DOHH2 (cell line): Measurements from ENCODE around the gene DLK1.

Source experiments
- H3F3A ChIP-seq: fragments of 200-600 bp; sonication (generic), shearing (Covaris generic); 2 replicates; pipeline ENCODE4 v1.6.0; 2016; ENCODE audit warnings: antibody characterized with exemption, mild to moderate bottlenecking; ENCODE audit not compliant: control insufficient read depth, insufficient read depth
- H3K27ac ChIP-seq: fragments of 200-600 bp; sonication (generic); 2 replicates; pipeline ENCODE4 v1.5.1; 2014; ENCODE audit warnings: low read depth, mild to moderate bottlenecking, low read length, moderate library complexity
- H3K27me3 ChIP-seq: fragments of 200-600 bp; sonication (generic); 2 replicates; pipeline ENCODE4 v1.6.1; 2014; ENCODE audit warnings: mild to moderate bottlenecking, low read length, mixed read lengths; ENCODE audit not compliant: control insufficient read depth
- H3K36me3 ChIP-seq: fragments of 200-600 bp; sonication (generic); 2 replicates; pipeline ENCODE4 v1.6.1; 2014; ENCODE audit warnings: mild to moderate bottlenecking, low read length, moderate library complexity, mixed read lengths; ENCODE audit not compliant: control insufficient read depth
- H3K4me1 ChIP-seq: fragments of 200-600 bp; sonication (generic); 2 replicates; pipeline ENCODE4 v1.6.1; 2014; ENCODE audit warnings: mild to moderate bottlenecking, low read length, mixed read lengths; ENCODE audit not compliant: control insufficient read depth
- H3K4me2 ChIP-seq: fragments of 200-600 bp; sonication (generic); 2 replicates; pipeline ENCODE4 v1.6.0; 2014; ENCODE audit warnings: mild to moderate bottlenecking, low read length, moderate library complexity
- H3K4me3 ChIP-seq: fragments of 200-600 bp; sonication (generic); 2 replicates; pipeline ENCODE4 v1.5.1; 2014; ENCODE audit warnings: mild to moderate bottlenecking, low read length, mixed read lengths
- H3K79me2 ChIP-seq: fragments of 200-600 bp; sonication (generic); 2 replicates; pipeline ENCODE4 v1.6.1; 2014; ENCODE audit warnings: mild to moderate bottlenecking, low read length, mixed read lengths; ENCODE audit not compliant: control insufficient read depth
- H3K9me2 ChIP-seq: fragments of 200-600 bp; sonication (generic); replicated peaks from 2 replicates; pipeline ENCODE4 v1.6.1; 2014; ENCODE audit warnings: mild to moderate bottlenecking, low read length, mixed read lengths; ENCODE audit not compliant: control insufficient read depth
- H3K9me3 ChIP-seq: fragments of 200-600 bp; sonication (generic); 2 replicates; pipeline ENCODE4 v1.6.1; 2014; ENCODE audit warnings: antibody characterized with exemption, low read length, mixed read lengths; ENCODE audit not compliant: control insufficient read depth, insufficient read depth
- H4K20me1 ChIP-seq: fragments of 200-600 bp; sonication (generic); 2 replicates; pipeline ENCODE4 v1.6.0; 2014; ENCODE audit warnings: low read depth, mild to moderate bottlenecking, antibody characterized with exemption, low read length, moderate library complexity; ENCODE audit not compliant: control insufficient read depth, insufficient read depth
- EZH2phosphoT487 ChIP-seq: fragments of 200-600 bp; sonication (generic); IDR thresholded peaks from 2 replicates; pipeline ENCODE4 v1.6.1; 2017; ENCODE audit warnings: borderline replicate concordance, mild to moderate bottlenecking, antibody characterized with exemption, low read length, moderate library complexity, mixed read lengths
- TF ChIP-seq, protein P1 (sequence below): fragments of 200-600 bp; sonication (generic); IDR thresholded peaks from one replicate; pipeline ENCODE4 v1.5.1; 2014; ENCODE audit warnings: antibody characterized with exemption, mild to moderate bottlenecking, low read depth, low read length; ENCODE audit not compliant: poor library complexity, severe bottlenecking

Gene DLK1

DNA sequence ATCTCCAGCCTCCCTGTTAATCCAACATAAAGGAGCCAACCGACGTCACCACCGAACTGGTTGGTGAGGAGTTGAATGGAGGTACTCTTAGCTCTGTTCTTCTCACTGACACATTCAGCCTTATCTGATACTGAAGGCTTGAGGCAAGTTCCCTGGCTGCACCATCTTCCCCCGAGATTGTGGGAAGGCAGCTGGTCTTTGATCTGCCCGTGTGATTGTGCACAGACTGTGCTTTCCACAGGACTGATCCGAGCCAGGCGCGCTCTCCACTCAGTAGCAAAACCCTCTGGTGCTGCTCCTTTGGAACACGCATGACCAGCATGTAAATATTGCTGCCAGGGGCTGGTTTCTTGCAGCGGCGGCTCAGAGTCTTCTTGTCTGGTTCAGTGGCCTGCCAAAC lies 30.1 kb upstream of the DLK1 start:
- no peaks in the 10 kb centered on the region for H3K9me2 ChIP-seq
- TF ChIP-seq EZH2phosphoT487, result no peak
- TF ChIP-seq, protein P1, sequence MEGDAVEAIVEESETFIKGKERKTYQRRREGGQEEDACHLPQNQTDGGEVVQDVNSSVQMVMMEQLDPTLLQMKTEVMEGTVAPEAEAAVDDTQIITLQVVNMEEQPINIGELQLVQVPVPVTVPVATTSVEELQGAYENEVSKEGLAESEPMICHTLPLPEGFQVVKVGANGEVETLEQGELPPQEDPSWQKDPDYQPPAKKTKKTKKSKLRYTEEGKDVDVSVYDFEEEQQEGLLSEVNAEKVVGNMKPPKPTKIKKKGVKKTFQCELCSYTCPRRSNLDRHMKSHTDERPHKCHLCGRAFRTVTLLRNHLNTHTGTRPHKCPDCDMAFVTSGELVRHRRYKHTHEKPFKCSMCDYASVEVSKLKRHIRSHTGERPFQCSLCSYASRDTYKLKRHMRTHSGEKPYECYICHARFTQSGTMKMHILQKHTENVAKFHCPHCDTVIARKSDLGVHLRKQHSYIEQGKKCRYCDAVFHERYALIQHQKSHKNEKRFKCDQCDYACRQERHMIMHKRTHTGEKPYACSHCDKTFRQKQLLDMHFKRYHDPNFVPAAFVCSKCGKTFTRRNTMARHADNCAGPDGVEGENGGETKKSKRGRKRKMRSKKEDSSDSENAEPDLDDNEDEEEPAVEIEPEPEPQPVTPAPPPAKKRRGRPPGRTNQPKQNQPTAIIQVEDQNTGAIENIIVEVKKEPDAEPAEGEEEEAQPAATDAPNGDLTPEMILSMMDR, result no peak
- no peaks in the 10 kb centered on the region for H3K4me1 ChIP-seq
- H3K36me3 ChIP-seq, result no peaks in the 10 kb centered on the region
- H3K79me2 ChIP-seq, result no peaks in the 10 kb centered on the region
- H4K20me1 ChIP-seq, result no peaks in the 10 kb centered on the region
- no peak overlapping the region for H3K4me3 ChIP-seq
- H3K4me2 ChIP-seq, result no peak overlapping the region
- no peaks in the 10 kb centered on the region for H3K27me3 ChIP-seq
- no peaks in the 10 kb centered on the region for H3F3A ChIP-seq
- no peak overlapping the region for H3K27ac ChIP-seq
- H3K9me3 ChIP-seq, result no peaks in the 10 kb centered on the region

DNA sequence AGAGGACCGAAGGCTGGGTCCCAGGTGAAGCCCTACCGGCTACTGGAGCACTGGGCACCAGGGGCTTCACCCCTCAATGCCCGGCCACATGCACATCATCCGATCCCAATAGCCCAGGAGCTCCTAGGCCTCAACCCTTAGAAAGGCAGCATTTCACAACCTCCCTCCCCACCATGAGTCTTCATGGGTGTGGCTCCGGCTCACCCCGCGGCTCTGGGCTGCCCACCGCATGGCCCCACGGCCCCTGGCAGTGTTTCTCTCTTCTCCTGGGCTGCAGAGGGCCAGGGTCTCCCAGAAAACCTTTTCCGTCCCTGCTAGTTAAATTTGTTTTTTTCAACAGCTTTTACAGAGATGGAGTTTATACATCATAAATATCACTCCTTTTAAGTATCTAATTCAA lies 28.6 kb upstream of the DLK1 start:
- H3K4me1 ChIP-seq, result no peaks in the 10 kb centered on the region
- no peaks in the 10 kb centered on the region for H3K9me2 ChIP-seq
- H3K4me2 ChIP-seq, result no peak overlapping the region
- H3K27me3 ChIP-seq, result no peaks in the 10 kb centered on the region
- no peaks in the 10 kb centered on the region for H4K20me1 ChIP-seq
- H3F3A ChIP-seq, result no peaks in the 10 kb centered on the region
- TF ChIP-seq, protein P1, result no peak
- TF ChIP-seq EZH2phosphoT487, result no peak
- H3K27ac ChIP-seq, result no peak overlapping the region
- H3K4me3 ChIP-seq, result no peak overlapping the region
- H3K9me3 ChIP-seq, result no peaks in the 10 kb centered on the region
- no peaks in the 10 kb centered on the region for H3K36me3 ChIP-seq
- no peaks in the 10 kb centered on the region for H3K79me2 ChIP-seq

DNA sequence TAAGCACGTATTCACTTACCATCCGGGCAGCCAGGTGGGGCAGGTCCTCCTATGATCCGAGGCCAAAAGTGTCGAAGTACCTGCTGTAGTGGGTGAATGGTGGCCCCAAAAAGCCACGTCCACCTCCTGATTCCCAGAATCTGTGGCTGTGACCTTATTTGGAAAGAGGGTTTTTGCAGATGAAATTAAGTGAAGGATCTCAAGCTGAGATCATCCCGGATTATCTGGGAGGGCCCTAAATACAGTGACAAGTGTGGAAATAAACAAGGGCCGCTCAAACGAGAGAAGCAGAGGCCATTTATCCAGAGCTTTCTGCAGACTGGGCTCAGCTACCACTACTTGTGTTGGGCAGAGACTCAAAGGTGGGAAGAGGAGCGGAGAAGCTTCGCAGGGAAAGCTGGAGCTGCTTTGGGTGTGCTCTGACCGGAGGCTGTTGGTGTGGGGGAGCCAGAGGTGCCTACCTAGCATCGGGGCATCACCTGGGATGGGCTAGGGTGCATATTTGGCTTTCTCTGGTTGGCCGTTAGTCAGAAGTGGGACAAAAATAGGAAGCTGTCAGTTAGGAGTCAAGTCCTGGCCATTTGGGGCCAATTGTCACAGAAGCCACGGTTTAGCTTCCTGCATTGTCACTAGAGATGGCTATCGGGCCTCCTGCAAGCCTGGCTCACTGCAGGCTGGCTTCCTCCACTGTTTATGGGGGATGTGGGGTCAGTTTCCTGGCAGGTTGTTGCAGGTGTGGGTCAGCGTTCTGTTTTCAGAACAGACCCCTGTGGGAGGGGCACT lies 27.8 kb upstream of the DLK1 start:
- no peak overlapping the region for H3K4me3 ChIP-seq
- H3K27ac ChIP-seq, result no peak overlapping the region

More for the DNA sequence above, 27.8 kb upstream of the DLK1 start:
- H3K4me2 ChIP-seq, result no peak overlapping the region
- TF ChIP-seq, protein P1, result no peak
- H3K27me3 ChIP-seq, result no peaks in the 10 kb centered on the region
- no peaks in the 10 kb centered on the region for H3K79me2 ChIP-seq
- H3K36me3 ChIP-seq, result no peaks in the 10 kb centered on the region
- H3K9me2 ChIP-seq, result no peaks in the 10 kb centered on the region
- no peaks in the 10 kb centered on the region for H4K20me1 ChIP-seq
- H3F3A ChIP-seq, result no peaks in the 10 kb centered on the region
- H3K9me3 ChIP-seq, result no peaks in the 10 kb centered on the region
- no peaks in the 10 kb centered on the region for H3K4me1 ChIP-seq
